ENCODE data around the gene SLC46A2.

The SLC46A2 gene

DNA sequence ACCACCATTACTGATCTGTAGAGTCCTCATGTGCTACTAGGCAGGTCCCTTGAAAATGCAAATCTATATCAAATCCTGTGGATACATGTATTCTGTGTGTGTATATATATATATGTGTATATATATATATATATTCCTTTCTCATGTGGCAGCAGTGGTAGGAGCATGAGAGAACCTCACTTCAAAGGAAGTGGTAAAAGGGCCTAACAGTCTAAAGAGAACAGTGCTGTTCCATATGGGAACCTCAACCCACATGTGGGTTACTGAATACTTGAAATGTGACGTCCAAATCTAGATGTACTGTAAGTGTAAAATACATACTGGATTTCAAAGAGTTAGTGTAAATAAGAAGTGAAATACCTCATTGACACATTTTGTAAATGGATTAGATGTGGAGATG, 5.4 kb downstream of the SLC46A2 start:
- no peak for DNase-seq (ENCODE audit: low spot score)

DNA sequence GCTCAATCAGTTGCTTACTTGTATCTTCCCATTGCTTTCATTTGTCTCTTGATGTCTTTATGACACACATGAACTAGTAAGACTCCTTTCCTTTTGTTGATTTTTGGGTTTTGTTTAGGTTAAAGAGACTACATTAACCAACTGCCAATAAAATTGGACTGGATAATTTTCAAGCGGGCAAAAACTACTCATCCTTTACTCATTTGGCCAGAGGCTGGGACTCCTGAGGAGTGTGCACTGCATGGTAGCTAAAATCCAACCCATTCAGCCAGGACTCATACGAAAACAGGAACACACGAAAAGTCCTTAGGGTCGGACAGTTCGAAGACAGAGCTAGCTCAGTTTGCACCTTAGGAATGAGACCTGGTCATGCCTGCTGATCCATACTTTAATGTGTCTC, 6.0 kb downstream of the SLC46A2 start:
- DNase-seq (ENCODE audit: low spot score): no peak

DNA sequence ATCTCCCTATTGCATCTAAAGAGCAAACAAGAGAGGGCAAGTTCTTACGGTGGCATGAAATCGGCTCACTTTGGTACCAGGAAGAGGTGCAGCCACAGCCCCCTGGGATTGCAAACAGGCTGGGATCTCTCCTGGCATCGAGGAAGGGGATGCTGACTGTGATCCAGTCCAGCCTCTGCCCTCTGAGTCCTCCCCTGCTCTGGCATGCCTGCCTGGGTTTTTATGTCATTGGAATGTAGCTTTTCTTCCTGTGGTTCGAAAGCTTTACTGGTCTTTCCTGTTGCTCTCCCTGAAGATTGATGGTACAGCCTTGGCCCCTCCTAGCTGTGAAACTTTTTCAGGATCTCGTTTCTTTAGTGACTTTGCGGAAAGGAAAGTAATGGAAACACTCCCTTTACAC, 6.6 kb downstream of the SLC46A2 start:
- DNase-seq (ENCODE audit: low spot score): peak; percentile 53

DNA sequence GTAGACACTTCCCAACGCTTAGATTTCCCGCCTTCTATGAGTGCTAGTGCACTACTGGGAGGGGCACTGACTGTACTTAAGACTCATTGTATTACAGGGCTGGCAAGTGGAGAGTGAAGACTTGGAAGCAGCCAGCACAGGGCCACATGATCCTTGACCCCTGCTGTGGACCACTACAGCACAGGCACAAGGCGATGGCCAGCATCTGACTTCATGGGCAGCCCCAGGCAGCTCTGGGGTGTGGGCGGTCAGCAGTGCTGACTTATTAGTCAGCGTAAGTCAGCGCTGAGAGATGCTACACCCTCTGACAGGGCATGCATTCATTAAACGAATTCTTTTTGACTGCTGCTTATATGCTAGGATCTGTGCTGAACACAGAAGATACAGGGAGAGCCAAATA, 9.3 kb downstream of the SLC46A2 start:
- DNase-seq (ENCODE audit: low spot score): peak; percentile 46

DNA sequence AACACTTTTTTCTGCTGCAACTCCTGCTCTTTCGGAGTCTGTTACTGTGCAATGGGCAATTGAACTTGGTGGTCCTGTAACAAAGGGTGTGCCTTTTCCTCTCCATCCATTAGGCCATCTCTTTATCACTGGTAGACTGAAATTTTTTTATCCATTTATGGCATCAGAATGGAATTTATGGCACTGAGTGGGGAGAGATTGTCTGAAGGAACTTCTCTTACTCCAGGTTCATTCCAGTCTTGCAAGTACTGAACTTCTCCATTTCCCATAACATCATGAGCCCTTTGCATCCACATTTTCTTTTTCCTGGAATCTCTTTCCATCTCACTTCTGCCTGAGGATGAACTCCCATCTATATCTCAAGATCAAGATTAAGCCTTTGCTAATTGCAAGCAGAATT, 10.0 kb downstream of the SLC46A2 start:
- no peak for DNase-seq (ENCODE audit: low spot score)

DNA sequence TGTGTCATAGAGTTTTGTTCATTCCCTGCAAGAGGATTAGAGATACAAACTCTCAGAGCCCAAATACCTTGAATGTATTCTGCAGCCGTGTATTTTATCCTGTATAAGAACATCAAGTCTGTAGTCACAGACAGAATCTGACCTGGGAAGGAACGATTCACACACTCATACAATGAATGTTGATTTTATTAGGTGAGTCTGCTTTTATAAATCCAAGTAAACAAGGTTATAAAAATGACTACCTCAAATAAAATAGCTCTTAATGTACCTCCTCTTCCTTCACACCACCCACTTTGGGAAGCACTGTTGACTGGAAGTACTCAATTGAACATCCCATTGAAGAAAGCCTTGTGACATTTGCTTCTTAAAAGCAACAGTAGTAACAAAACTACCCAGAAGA, 11.9 kb downstream of the SLC46A2 start:
- no peak for DNase-seq (ENCODE audit: low spot score)

DNA sequence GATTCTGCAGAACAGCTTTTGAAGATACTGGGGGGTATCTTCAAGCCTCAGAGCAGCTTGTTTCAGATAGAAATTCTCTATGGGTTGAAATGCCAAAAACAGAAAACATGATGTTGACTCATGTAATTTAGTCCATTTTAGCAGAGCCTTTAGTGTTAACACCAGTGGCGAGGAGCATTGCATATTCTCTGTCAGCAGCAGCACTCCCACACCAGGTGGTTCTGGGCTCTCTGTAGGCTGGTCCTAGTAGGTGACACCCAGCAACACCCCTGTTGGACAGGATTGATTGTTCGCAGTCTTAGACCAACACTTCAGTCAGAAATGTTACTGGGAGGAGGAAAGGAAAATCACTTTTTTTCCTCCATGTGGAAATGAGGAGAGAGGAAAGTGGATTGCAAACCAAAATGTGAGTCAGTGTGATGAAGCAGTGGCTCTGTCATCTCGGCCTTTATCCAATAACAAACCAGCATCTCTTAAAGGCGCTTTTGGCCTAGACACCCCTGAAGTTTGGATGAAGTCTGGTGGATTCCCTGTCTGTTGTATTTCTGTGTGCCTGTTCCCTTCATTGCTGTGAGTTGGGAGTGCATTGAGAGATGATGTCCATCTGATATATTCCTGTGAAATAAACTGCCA, 16.8 kb downstream of the SLC46A2 start:
- DNase-seq (ENCODE audit: low spot score): no peak

DNA sequence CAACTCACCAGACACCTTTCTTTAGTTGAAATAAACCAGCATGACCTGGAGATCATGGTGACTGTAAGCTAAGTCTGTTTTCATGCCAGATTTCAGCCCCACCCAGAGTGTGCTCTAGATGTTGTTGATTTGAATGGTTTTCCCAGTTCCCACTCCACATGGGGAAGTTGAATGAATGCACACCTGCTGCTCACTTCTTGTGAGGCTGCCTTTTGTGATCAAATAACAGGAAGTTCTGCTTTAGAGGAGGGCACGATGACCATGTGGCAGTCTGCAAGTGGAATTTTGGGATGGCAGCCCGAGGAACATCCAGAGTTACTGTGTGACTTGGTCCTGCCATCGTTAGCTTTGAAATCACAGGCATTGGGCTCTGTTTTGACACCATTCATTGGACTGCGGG, 18.7 kb downstream of the SLC46A2 start:
- no peak for DNase-seq (ENCODE audit: low spot score)

DNA sequence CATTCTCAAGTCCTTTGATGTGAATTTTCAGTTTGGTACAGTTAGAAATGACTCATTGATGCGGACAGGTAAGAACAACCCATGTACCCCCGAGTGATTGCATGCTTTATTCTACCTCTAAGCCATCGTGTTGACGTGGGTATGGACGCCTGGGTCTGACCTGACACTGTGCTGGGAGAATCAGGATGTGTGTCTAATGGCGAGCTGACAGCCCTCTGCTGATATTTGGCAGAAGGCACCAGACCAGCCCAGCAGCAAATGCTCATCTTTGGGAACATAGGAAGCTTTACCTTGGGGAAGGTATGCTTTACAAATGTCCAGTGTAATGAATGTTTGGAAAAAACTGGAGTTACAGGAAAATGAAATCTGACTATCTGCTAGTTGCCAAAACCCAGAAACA, 20.1 kb downstream of the SLC46A2 start:
- no peak for DNase-seq (ENCODE audit: low spot score)

DNA sequence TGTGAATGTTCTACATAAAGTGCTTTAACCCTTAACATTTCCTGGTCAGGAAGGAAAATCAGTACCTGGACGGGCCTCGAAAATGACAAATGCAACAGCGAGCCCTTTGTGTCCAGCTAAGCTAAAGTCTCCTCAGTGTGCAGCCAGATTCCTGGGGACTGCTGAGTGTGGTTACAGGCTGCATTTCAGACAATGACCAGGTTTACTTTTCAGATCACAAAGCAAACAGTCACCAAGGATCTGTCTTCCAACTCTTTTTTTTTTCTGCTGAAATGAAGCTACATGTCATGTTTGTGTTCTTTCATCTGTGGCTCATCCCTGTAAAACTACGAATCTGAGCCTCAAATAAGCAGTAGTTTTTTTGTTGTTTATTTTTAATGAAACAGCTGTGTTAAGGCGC, 20.8 kb downstream of the SLC46A2 start:
- no peak for DNase-seq (ENCODE audit: low spot score)

DNA sequence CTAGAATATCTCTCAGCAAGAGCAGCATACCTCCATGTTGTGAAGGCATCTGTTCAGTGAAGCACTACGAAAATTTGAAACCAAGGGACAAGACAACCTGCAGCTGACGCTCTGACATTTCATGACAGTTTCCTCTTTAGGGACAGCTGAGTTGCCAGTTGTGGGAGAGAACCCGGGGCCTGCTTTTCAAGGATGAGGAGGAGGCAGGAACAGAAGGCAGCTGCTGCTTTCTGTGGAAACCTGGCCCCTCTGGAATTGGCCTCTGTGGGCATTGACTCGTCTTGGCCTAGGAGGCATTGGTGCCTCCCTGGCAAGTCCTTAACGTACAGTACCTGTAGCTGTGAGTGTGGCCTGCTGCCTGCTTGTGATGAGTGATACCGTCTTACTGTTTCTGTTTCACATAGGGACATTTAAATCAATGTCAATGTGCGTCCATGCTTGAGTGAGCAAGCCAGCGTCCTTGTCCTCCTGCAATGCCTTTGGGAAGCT, 21.6 kb downstream of the SLC46A2 start:
- DNase-seq (ENCODE audit: low spot score): no peak

DNA sequence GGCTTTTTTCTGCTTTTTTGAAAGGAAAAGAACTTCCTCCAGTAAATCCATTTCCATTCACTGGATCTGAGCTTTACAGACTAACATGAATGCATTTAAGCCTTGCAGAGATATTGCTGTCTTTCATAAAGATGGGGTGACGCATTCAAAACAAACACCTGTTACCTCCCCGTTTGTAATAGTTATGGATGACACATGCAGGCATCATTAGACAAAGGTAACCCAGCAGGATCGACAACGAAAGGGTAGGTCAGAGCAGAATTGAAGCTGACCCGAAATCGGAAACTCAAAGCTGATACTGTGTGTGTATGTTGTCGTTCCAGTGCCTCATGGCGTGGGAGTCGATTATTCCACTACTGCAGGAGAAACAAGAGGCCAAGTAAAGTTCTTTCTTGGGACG, 22.2 kb downstream of the SLC46A2 start:
- no peak for DNase-seq (ENCODE audit: low spot score)

DNA sequence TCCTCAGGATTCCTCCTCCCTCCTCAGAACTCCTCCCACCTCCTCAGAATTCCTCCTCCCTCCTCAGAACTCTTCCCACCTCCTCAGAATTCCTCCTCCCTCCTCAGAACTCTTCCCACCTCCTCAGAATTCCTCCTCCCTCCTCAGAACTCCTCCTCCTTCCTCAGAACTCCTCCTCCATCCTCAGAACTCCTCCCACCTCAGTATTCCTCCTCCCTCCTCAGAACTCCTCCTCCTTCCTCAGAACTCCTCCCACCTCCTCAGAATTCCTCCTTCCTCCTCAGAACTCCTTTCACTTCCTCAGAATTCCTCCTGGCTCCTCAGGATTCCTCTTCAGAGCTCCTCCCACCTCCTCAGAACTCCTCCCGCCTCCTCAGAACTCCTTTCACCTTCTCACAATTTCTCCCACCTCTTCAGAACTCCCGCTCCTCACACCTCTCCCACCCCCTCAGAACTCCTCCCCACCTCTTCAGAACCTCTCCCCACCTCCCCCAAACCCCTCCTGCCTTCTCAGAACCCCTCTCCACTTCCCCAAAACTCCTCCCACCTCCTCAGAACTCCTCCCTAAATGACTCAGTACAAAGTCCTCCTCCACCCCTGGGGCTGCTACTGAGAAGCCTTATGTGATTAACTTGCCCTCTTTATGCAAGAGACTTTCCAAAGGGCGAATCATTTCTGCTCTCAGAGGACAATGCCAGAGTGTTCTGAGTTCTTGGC, 23.2 kb downstream of the SLC46A2 start:
- peak; percentile 92 for DNase-seq (ENCODE audit: low spot score)

DNA sequence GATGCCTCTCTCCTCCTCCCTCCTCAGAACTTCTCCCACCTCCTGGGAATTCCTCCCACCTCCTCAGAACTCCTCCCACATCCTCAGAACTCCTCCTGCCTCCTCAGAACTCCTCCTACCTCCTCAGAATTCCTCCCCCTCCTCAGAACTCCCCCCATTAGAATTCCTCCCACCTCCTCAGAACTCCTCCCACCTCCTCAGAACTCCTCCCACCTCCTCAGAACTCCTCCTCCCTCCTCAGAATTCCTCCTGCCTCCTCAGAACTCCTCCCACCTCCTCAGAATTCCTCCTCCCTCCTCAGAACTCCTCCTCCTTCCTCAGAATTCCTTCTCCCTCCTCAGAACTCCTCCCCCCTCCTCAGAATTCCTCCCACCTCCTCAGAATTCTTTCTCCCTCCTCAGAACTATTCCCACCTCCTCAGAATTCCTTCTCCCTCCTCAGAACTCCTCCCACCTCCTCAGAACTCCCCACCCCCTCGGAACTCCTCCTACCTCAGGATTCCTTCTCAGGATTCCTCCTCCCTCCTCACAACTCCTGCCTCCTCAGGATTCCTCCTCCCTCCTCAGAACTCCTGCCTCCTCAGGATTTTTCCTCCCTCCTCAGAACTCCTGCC, 23.9 kb downstream of the SLC46A2 start:
- DNase-seq (ENCODE audit: low spot score): peak; percentile 82

DNA sequence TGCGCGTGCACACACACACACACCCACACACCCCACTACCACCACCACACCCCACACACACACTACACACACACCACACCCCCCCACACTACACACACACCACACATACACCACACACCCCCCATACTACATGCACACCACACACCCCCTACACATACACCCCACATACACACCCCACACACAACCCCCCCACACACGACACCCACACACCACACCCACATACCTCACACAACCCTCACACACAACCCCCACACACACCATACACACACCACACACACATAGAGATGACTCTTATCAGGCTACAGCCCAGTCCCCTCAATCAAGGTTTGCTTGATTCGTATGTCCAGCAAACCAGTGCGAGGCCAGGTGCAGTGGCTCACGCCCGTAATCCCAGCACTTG, 25.7 kb downstream of the SLC46A2 start:
- DNase-seq (ENCODE audit: low spot score): no peak

DNA sequence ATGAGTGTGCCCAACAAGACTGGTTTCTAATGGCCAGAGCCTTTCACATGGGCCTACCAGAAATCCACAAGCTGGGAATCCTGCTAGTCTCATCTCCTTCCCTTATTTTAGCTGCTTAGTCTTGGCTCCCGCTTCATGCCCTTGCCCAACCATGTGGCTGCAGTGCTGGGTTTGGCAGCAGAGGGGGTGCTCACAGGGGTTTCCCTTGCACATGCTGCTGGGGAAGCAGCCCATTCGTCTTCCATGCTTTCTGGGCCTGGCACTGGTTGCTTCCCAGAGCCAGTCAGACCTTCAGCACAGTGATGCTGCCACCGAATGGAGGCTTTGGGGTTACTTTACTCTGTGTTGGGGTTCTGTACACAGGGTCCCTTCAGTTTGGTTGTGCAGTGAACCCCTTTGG, 26.3 kb downstream of the SLC46A2 start:
- no peak for DNase-seq (ENCODE audit: low spot score)

DNA sequence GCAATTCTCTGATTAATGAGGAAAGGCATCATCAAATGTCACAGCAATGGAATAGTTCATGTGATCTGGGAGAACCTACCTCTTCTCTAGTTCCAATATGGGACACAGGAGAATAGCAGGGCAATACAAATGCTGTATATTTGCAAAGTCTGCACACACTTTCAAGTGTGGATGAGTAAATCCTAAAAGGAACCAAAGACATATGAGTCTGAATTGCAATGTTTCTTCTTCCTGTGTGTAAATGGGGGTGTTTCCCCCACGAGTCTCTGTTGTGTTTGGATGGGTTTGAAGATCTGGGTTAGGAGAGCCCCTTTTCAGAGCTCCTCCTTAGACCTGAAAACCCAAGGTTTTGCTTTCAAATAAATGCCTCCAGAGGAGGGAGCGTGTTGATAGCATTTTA, 26.9 kb downstream of the SLC46A2 start:
- no peak for DNase-seq (ENCODE audit: low spot score)

DNA sequence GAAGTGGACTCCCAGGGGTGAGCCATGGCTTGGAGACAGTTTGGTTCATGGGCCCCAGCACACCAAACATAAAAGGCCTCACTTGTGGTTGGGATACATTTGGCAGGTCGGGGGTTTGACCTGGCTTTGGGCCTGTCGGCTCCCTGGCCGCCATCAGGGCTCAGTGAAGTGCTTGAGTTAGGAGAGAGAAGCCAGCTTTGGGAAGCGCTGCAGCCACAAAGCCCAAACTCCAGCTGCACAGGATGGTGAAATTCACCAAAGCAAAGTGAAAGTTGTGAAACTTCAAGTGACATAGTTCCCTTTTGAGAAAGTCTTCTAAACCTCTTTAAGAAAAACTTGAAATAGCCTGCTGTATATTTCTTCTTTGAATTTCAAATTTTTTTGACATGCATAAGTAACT, 27.5 kb downstream of the SLC46A2 start:
- no peak for DNase-seq (ENCODE audit: low spot score)

DNA sequence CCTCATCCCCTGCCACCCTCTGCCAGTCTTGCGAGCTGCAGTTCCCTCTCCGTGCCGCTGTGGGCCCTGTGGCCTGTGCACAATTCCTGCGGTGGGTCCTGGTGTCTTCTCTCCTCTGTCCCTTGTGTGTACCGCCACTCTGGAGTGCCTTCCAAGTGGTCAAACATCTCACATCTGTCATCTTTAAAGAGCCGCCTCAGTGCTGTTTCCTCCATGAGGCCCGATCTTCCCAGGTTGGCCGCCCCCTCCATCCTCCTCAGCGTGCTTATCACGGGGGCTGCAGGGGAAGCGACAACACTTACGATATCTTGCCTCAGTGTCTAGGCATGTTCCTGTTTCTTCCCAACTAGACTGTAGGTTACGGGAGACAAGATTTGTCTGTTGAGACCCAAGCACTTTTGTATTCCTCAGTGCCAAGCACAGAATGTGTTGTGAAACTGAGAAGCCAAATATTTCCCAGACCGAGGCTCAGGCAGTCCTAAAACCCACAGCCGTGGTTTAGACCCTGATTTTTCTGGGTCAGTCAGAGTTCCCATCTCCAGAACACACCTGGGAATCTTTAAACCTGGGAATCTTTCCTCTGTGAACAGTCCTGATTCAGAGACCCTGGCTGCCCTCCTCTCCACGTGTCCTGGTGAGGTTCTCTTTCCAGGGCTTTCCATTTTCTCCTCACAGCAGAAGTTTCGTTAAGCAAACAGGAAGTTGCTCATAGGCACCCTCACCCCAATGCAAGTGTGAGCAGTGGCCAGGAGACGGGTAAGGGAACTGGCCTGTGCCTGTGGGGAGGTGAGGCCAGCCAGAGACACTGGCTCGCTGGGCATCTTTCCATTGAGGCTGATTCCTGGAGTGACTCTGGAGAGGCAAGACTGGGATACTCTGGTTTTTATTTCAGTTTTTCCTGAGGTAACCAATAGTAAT, 28.8 kb downstream of the SLC46A2 start:
- DNase-seq (ENCODE audit: low spot score): no peak

DNA sequence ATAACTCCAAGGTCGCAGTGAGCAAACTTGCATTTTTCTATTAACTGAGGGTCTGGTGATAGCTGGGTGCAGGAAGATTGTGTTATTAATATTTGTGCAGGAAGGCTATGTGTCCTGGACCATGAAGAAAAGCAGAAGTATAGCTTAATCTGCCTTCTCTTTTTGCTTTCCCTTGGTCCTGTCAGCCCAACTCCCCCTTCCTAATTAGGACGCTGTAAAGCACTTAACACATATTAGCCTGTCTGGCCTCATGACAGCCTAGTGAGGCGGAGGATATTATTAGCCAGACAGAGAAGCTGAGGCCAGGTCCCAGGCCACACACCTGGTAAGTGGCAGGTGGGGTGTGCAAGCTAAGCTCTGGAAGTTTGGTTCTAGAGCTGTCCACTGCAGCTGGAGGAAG, 29.5 kb downstream of the SLC46A2 start:
- DNase-seq (ENCODE audit: low spot score): no peak

DNA sequence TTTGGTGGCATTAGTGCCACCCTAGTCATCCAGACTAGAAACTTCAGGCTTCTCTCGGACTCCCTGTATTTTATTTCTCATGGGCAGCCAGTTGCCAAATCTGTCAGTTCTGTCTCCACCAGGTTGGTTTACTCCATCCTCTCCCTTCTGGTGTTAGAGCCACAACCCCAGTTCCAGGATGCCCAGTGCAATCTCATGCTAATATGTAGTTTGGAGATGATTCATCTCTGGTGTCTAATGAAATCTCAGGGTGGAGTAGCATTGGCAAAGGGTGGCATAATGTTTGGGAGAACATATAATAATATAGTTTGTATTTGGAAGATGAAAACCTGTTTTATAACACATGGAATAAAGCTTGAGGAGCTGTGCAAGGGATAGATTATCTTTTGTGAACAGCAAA, 30.2 kb downstream of the SLC46A2 start:
- DNase-seq (ENCODE audit: low spot score): no peak

DNA sequence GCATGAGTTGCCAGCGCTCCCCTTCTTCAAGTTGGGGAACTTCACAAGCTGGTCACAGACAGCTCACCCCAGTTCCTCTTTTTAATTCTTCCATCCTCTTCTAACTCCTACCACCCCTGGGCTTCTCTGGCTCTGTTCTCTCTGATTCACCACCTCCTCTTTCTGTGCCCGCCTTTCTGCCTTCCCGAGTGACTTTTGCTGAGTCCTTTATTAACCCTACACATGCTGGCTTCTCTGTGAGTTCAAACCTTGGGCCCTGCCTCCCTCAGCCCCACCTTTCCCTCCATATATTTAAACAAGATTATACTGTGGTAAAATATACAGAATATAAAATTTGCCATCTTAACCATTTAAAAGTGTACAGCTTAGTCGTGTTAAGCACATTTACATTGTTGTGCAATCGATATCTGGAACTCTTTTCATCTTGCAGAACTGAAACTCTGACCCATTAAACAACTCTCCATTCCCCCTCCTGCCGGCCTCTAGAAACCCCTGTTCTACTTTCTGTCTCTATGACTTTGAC, 32.0 kb downstream of the SLC46A2 start:
- DNase-seq (ENCODE audit: low spot score): no peak

All from kidney tubule cell (primary cell).